CD4-positive, CD25-positive, alpha-beta regulatory T cell (primary cell): ENCODE results near the gene PIP5K1B. TPM values are rescaled to one million over a fixed set of nuclear protein-coding genes. Genes with fewer than 3 reads are reported as not detected.

ENCODE experiments used
- ATAC-seq, 2 donors: fragments of 150-1000 bp; cut with Tn5 transposase; one replicate each; pipeline ENCODE4 v1.10.0; 2021; ENCODE audit warnings: low read depth in 2 of 2, moderate number of reproducible peaks in 2 of 2, moderate library complexity in 1 of 2
- DNase-seq, 3 donors: peaks; one replicate each; pipeline versions ENCODE4 v3.0.0 to v3.0.0-alpha.2; 2012 to 2022; ENCODE audit warnings: mixed read lengths in 1 of 3
- H3K27ac ChIP-seq: one replicate; pipeline ENCODE4 v1.7.0; 2013; ENCODE audit warnings: mild to moderate bottlenecking, low read length; ENCODE audit not compliant: insufficient read depth, poor library complexity, severe bottlenecking
- H3K27me3 ChIP-seq: one replicate; pipeline ENCODE4 v1.7.0; 2013; ENCODE audit warnings: low read length; ENCODE audit not compliant: control insufficient read depth, insufficient read depth
- H3K36me3 ChIP-seq: one replicate; pipeline ENCODE4 v1.7.0; 2013; ENCODE audit warnings: mild to moderate bottlenecking, low read length, moderate library complexity; ENCODE audit not compliant: control insufficient read depth, insufficient read depth
- H3K4me1 ChIP-seq: 2 replicates; pipeline ENCODE4 v1.7.0; 2013; ENCODE audit warnings: mild to moderate bottlenecking, low read length; ENCODE audit not compliant: insufficient read depth, control insufficient read depth, poor library complexity, severe bottlenecking
- H3K4me3 ChIP-seq: one replicate; pipeline ENCODE4 v1.7.0; 2013; ENCODE audit warnings: low read depth, mild to moderate bottlenecking, low read length, moderate library complexity
- H3K9me3 ChIP-seq, 2 experiments: 1 replicate in 1 of 2; 2 replicates in 1 of 2; pipeline ENCODE4 v1.7.0; 2013; ENCODE audit warnings: low read length in 2 of 2, mild to moderate bottlenecking in 1 of 2, moderate library complexity in 1 of 2; ENCODE audit not compliant: control insufficient read depth in 2 of 2
- H3K27ac Mint-ChIP-seq, 3 donors: one replicate each; pipeline ENCODE4 v1.8.0; 2020 to 2022; ENCODE audit warnings: mild to moderate bottlenecking in 3 of 3, mixed read lengths in 3 of 3, moderate library complexity in 2 of 3
- H3K27me3 Mint-ChIP-seq: one replicate; pipeline ENCODE4 v1.8.0; 2022; ENCODE audit warnings: mild to moderate bottlenecking, mixed read lengths
- H3K36me3 Mint-ChIP-seq: one replicate; pipeline ENCODE4 v1.8.0; 2020; ENCODE audit warnings: mixed read lengths
- H3K4me1 Mint-ChIP-seq, 4 donors: one replicate each; pipeline ENCODE4 v1.8.0; 2020 to 2022; ENCODE audit warnings: mixed read lengths in 4 of 4, mild to moderate bottlenecking in 1 of 4
- H3K4me3 Mint-ChIP-seq, 4 donors: one replicate each; pipeline ENCODE4 v1.8.0; 2020 to 2022; ENCODE audit warnings: mild to moderate bottlenecking in 4 of 4, mixed read lengths in 4 of 4, moderate library complexity in 3 of 4
- H3K9me3 Mint-ChIP-seq, 7 donors: one replicate each; pipeline ENCODE4 v1.8.0; 2020 to 2022; ENCODE audit warnings: mixed read lengths in 7 of 7, mild to moderate bottlenecking in 3 of 7, moderate library complexity in 2 of 7
- polyA plus RNA-seq, 4 donors: library from polyadenylated mRNA; unstranded; fragments of 300-500 nt; fragmentation: Illumina TruSeq; gene quantifications; one replicate each; pipeline ENCODE4 v1.2.3, GENCODE V29; 2021
- total RNA-seq: library from RNA; stranded (reverse); gene quantifications from one replicate; pipeline ENCODE4 v1.2.3, GENCODE V29; 2022

Gene PIP5K1B
- total and polyA plus RNA-seq, 5 donors from 2014 or later, result 0.47 to 1.9 (median 1.0) TPM

GRCh38 chr9:68741234-68741633 is 36.2 kb downstream of the PIP5K1B start:
- Mint-ChIP-seq H3K36me3 (no peaks in the 10 kb centered on the region), H3K27ac (no peak overlapping the region), H3K4me1 (no peaks in the 10 kb centered on the region), H3K4me3 (no peak overlapping the region), H3K9me3 (no peaks in the 10 kb centered on the region), H3K27me3 (peaks cover 9% of the 10 kb centered on the region)
- Histone ChIP-seq H3K27ac (no peak overlapping the region), H3K4me3 (no peak overlapping the region), H3K36me3 (no peaks in the 10 kb centered on the region), H3K27me3 (peaks cover 3% of the 10 kb centered on the region), H3K4me1 (no peaks in the 10 kb centered on the region), H3K9me3 (no peaks in the 10 kb centered on the region)
- no peak for DNase-seq
- ATAC-seq, result no peak

GRCh38 chr9:68741704-68742332 is 36.8 kb downstream of the PIP5K1B start:
- no peaks in the 10 kb centered on the region for H3K36me3 ChIP-seq
- Mint-ChIP-seq H3K27ac (no peak overlapping the region), H3K4me3 (no peak overlapping the region), H3K4me1 (no peaks in the 10 kb centered on the region), H3K9me3 (no peaks in the 10 kb centered on the region), H3K27me3 (peaks cover 13% of the 10 kb centered on the region), H3K36me3 (no peaks in the 10 kb centered on the region)
- H3K27me3 ChIP-seq, result peaks cover 3% of the 10 kb centered on the region
- H3K9me3 ChIP-seq, result no peaks in the 10 kb centered on the region
- no peak overlapping the region for H3K4me3 ChIP-seq
- no peaks in the 10 kb centered on the region for H3K4me1 ChIP-seq
- no peak for ATAC-seq
- no peak for DNase-seq
- H3K27ac ChIP-seq, result no peak overlapping the region

GRCh38 chr9:68742333-68742730 is 37.3 kb downstream of the PIP5K1B start:
- H3K36me3 Mint-ChIP-seq, result no peaks in the 10 kb centered on the region
- no peak for ATAC-seq
- Histone ChIP-seq H3K4me1 (no peaks in the 10 kb centered on the region), H3K4me3 (no peak overlapping the region), H3K9me3 (no peaks in the 10 kb centered on the region), H3K27ac (no peak overlapping the region), H3K27me3 (peaks cover 2% of the 10 kb centered on the region), H3K36me3 (no peaks in the 10 kb centered on the region)
- no peaks in the 10 kb centered on the region for H3K9me3 Mint-ChIP-seq
- H3K27me3 Mint-ChIP-seq, result peaks cover 13% of the 10 kb centered on the region
- H3K4me3 Mint-ChIP-seq, result no peak overlapping the region
- H3K27ac Mint-ChIP-seq, result no peak overlapping the region
- DNase-seq, result no peak
- no peaks in the 10 kb centered on the region for H3K4me1 Mint-ChIP-seq

- no peak for ATAC-seq
- no peak overlapping the region for H3K27ac Mint-ChIP-seq
Measured at GRCh38 chr9:68744426-68744825, 39.4 kb downstream of the PIP5K1B start.

GRCh38 chr9:68746525-68746924 is 41.5 kb downstream of the PIP5K1B start:
- H3K36me3 Mint-ChIP-seq, result no peaks in the 10 kb centered on the region
- Histone ChIP-seq H3K9me3 (no peaks in the 10 kb centered on the region), H3K27ac (no peak overlapping the region), H3K4me3 (no peak overlapping the region), H3K27me3 (no peaks in the 10 kb centered on the region), H3K36me3 (no peaks in the 10 kb centered on the region), H3K4me1 (no peaks in the 10 kb centered on the region)
- H3K27ac Mint-ChIP-seq, result no peak overlapping the region
- DNase-seq (no peak), ATAC-seq (no peak)
- no peak overlapping the region for H3K4me3 Mint-ChIP-seq
- peaks cover 9% of the 10 kb centered on the region for H3K27me3 Mint-ChIP-seq
- no peaks in the 10 kb centered on the region for H3K4me1 Mint-ChIP-seq
- H3K9me3 Mint-ChIP-seq, result no peaks in the 10 kb centered on the region

More at GRCh38 chr9:68744426-68744825, 39.4 kb downstream of the PIP5K1B start:
- Histone ChIP-seq H3K27ac (no peak overlapping the region), H3K36me3 (no peaks in the 10 kb centered on the region), H3K9me3 (no peaks in the 10 kb centered on the region), H3K27me3 (no peaks in the 10 kb centered on the region), H3K4me1 (no peaks in the 10 kb centered on the region), H3K4me3 (no peak overlapping the region)
- no peak for DNase-seq
- no peak overlapping the region for H3K4me3 Mint-ChIP-seq
- no peaks in the 10 kb centered on the region for H3K4me1 Mint-ChIP-seq
- no peaks in the 10 kb centered on the region for H3K9me3 Mint-ChIP-seq
- H3K36me3 Mint-ChIP-seq, result no peaks in the 10 kb centered on the region
- peaks cover 9% of the 10 kb centered on the region for H3K27me3 Mint-ChIP-seq

- ATAC-seq (no peak), DNase-seq (no peak)
- H3K9me3 Mint-ChIP-seq, result no peaks in the 10 kb centered on the region
- Histone ChIP-seq H3K4me1 (no peaks in the 10 kb centered on the region), H3K27ac (no peak overlapping the region), H3K9me3 (no peaks in the 10 kb centered on the region), H3K36me3 (no peaks in the 10 kb centered on the region), H3K27me3 (no peaks in the 10 kb centered on the region), H3K4me3 (no peak overlapping the region)
- H3K27ac Mint-ChIP-seq, result no peak overlapping the region
- no peaks in the 10 kb centered on the region for H3K36me3 Mint-ChIP-seq
- H3K27me3 Mint-ChIP-seq, result peaks cover 9% of the 10 kb centered on the region
- H3K4me1 Mint-ChIP-seq, result no peaks in the 10 kb centered on the region
- no peak overlapping the region for H3K4me3 Mint-ChIP-seq
Measured at GRCh38 chr9:68747043-68747533, 42.0 kb downstream of the PIP5K1B start.

GRCh38 chr9:68749135-68749534 is 44.1 kb downstream of the PIP5K1B start:
- Mint-ChIP-seq H3K4me1 (no peaks in the 10 kb centered on the region), H3K4me3 (peak overlapping the region in 1 of 4 donors; percentile 11), H3K9me3 (no peaks in the 10 kb centered on the region)

GRCh38 chr9:68749579-68750159 is 44.6 kb downstream of the PIP5K1B start:
- Mint-ChIP-seq H3K27me3 (peaks cover 22% of the 10 kb centered on the region), H3K4me1 (no peaks in the 10 kb centered on the region), H3K27ac (no peak overlapping the region), H3K9me3 (no peaks in the 10 kb centered on the region), H3K36me3 (no peaks in the 10 kb centered on the region), H3K4me3 (no peak overlapping the region)
- DNase-seq (no peak), ATAC-seq (no peak)
- Histone ChIP-seq H3K36me3 (no peaks in the 10 kb centered on the region), H3K27me3 (no peaks in the 10 kb centered on the region), H3K9me3 (no peaks in the 10 kb centered on the region), H3K4me1 (no peaks in the 10 kb centered on the region), H3K27ac (no peak overlapping the region), H3K4me3 (no peak overlapping the region)

More at GRCh38 chr9:68749135-68749534, 44.1 kb downstream of the PIP5K1B start:
- Histone ChIP-seq H3K9me3 (no peaks in the 10 kb centered on the region), H3K4me3 (no peak overlapping the region), H3K27ac (no peak overlapping the region), H3K27me3 (no peaks in the 10 kb centered on the region), H3K4me1 (no peaks in the 10 kb centered on the region), H3K36me3 (no peaks in the 10 kb centered on the region)
- ATAC-seq (no peak), DNase-seq (no peak)
- no peak overlapping the region for H3K27ac Mint-ChIP-seq
- H3K27me3 Mint-ChIP-seq, result peaks cover 17% of the 10 kb centered on the region
- no peaks in the 10 kb centered on the region for H3K36me3 Mint-ChIP-seq
